ENCODE data around the gene LRRN2.

LRRN2 gene

DNA sequence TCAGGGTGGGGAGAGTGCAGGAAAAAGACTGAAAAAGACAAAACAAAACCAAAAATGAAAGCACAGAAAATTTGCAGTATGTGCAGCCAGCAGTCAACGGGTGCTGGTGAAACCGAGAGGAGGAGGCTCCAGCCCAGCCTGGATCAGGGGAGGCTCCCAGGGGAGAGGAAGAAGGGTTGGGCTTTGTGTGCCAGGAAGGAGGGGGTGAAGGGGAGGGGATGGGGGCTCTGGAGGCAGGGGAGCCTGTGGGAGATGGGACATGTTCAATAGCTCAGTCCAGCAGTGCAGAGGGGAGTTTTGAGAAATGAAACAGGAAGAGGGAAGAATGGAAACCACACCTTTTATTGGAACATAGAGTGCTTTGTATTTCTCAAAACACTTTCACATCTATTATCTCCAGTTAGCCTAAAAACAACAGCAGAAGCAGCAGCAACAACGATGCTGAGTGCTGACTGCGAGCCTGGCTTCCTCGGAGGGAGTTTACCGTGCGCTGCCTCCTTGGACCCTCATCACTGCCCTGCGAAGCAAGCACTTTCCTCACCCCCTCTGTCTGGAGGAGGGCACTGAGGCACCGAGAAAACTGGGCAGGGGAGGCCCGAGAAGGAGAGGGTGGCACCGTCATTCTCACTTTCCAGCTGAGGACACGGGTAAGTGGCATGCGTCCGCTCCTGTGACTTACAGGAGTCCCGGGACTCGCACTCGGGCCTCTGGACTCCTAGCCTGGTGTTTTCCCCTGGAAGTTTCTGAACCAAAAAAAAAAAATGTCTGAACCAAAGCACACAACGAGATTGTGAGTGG, 106.5 kb downstream of the LRRN2 start:
- Histone ChIP-seq H3K18ac (ENCODE audit: low read length) (peak overlapping the region; percentile 66), H3K4me3 (ENCODE audit: low read length in 2 of 2) (no peak overlapping the region), H3K4ac (ENCODE audit: low read length) (no peak overlapping the region), H3K79me1 (ENCODE audit: low read depth, low read length) (no peaks in the 10 kb centered on the region), H3K36me3 (replicated peaks in 1 of 2; ENCODE audit: control insufficient read depth in 2 of 2, insufficient read depth in 2 of 2, low read length in 2 of 2) (no peaks in the 10 kb centered on the region), H2BK15ac (ENCODE audit: low read length) (no peak overlapping the region), H4K91ac (ENCODE audit: low read depth, low read length, poor library complexity) (no peak overlapping the region), H2BK5ac (ENCODE audit: low read length) (no peak overlapping the region), H3K14ac (ENCODE audit: low read length) (no peak overlapping the region), H3K23ac (ENCODE audit: low read depth, low read length, poor library complexity) (no peak overlapping the region), H3K4me2 (ENCODE audit: insufficient read depth, low read length, poor library complexity, severe bottlenecking) (no peak overlapping the region), H2AFZ (ENCODE audit: low read length) (peak overlapping the region; percentile 78), H2AK5ac (ENCODE audit: low read depth, low read length) (no peak overlapping the region), H3K9me3 (replicated peaks in 1 of 2; ENCODE audit: control insufficient read depth in 2 of 2, insufficient read depth in 1 of 2, low read depth in 1 of 2, low read length in 2 of 2) (peaks cover 3% of the 10 kb centered on the region in 2 donors), H4K8ac (ENCODE audit: low read depth, low read length) (no peak overlapping the region), H3K27me3 (ENCODE audit: control insufficient read depth in 3 of 3, insufficient read depth in 3 of 3, low read depth in 1 of 3, low read length in 3 of 3) (no peaks in the 10 kb centered on the region), H2BK12ac (ENCODE audit: low read length) (no peak overlapping the region), H2BK120ac (ENCODE audit: low read depth, low read length) (no peak overlapping the region), H3K9ac (ENCODE audit: low read depth, low read length, poor library complexity) (no peak overlapping the region), H3K27ac (replicated peaks; ENCODE audit: low read length) (no peak overlapping the region), H3K4me1 (ENCODE audit: control insufficient read depth in 2 of 2, insufficient read depth in 1 of 2, low read depth in 1 of 2, low read length in 2 of 2) (peaks cover 18% of the 10 kb centered on the region in 2 donors)
- WGBS, 2 donors (ENCODE audit: extremely low coverage in 2 of 2, insufficient read length in 2 of 2, insufficient replicate concordance in 1 of 2) = no CpG with 5 or more reads among the region's 18 CpGs
- no peak for DNase-seq (ENCODE audit: low spot score)

- H3K4me3 ChIP-seq (ENCODE audit: low read length in 2 of 2) = no peak overlapping the region
- WGBS, 2 donors (ENCODE audit: extremely low coverage in 2 of 2, insufficient read length in 2 of 2, insufficient replicate concordance in 1 of 2) = no CpG with 5 or more reads among the region's 10 CpGs
- H2BK120ac ChIP-seq (ENCODE audit: low read depth, low read length) = no peak overlapping the region
- H2AK5ac ChIP-seq (ENCODE audit: low read depth, low read length) = no peak overlapping the region
- H3K23ac ChIP-seq (ENCODE audit: low read depth, low read length, poor library complexity) = no peak overlapping the region
- no peak overlapping the region for H2BK5ac ChIP-seq (ENCODE audit: low read length)
- H3K27ac ChIP-seq (replicated peaks; ENCODE audit: low read length) = no peak overlapping the region
- H2BK15ac ChIP-seq (ENCODE audit: low read length) = peak overlapping the region; percentile 62
- no peak overlapping the region for H3K4ac ChIP-seq (ENCODE audit: low read length)
- H3K4me2 ChIP-seq (ENCODE audit: insufficient read depth, low read length, poor library complexity, severe bottlenecking) = no peak overlapping the region
- no peaks in the 10 kb centered on the region for H3K36me3 ChIP-seq (replicated peaks in 1 of 2; ENCODE audit: control insufficient read depth in 2 of 2, insufficient read depth in 2 of 2, low read length in 2 of 2)
- H4K8ac ChIP-seq (ENCODE audit: low read depth, low read length) = no peak overlapping the region
- H3K9me3 ChIP-seq (replicated peaks in 1 of 2; ENCODE audit: control insufficient read depth in 2 of 2, insufficient read depth in 1 of 2, low read depth in 1 of 2, low read length in 2 of 2) = peaks cover 3% of the 10 kb centered on the region in 2 donors
- H3K9ac ChIP-seq (ENCODE audit: low read depth, low read length, poor library complexity) = no peak overlapping the region
- H2AFZ ChIP-seq (ENCODE audit: low read length) = no peak overlapping the region
- no peak overlapping the region for H3K14ac ChIP-seq (ENCODE audit: low read length)
- no peaks in the 10 kb centered on the region for H3K27me3 ChIP-seq (ENCODE audit: control insufficient read depth in 3 of 3, insufficient read depth in 3 of 3, low read depth in 1 of 3, low read length in 3 of 3)
- no peak overlapping the region for H2BK12ac ChIP-seq (ENCODE audit: low read length)
- peaks cover 18 to 21% of the 10 kb centered on the region in 2 donors for H3K4me1 ChIP-seq (ENCODE audit: control insufficient read depth in 2 of 2, insufficient read depth in 1 of 2, low read depth in 1 of 2, low read length in 2 of 2)
- DNase-seq (ENCODE audit: low spot score) = no peak
- H4K91ac ChIP-seq (ENCODE audit: low read depth, low read length, poor library complexity) = no peak overlapping the region
- H3K18ac ChIP-seq (ENCODE audit: low read length) = no peak overlapping the region
- H3K79me1 ChIP-seq (ENCODE audit: low read depth, low read length) = no peaks in the 10 kb centered on the region
Measured at GRCh38 chr1:204577794-204578478, 107.6 kb downstream of the LRRN2 start.

DNA sequence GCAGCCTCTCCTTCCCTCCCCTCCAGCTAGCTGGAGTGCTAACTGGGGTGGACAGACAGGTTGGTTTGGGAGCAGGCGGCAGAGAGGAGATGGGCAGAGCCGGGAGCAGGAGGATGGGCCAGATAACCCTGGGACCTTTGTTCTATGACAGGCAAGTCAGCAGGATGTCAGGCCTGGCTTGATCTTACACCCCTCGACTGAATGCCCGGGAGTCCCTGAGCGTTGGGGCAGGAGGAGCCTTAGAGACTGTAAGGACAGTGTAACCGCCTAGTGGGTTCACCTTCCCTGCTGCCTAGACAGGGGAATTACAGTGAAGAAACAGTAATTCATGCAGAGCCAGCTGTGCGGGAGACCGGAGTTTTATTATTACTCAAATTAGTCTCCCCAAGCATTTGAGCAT, 109.1 kb downstream of the LRRN2 start:
- Histone ChIP-seq H4K8ac (ENCODE audit: low read depth, low read length) (no peak overlapping the region), H3K14ac (ENCODE audit: low read length) (no peak overlapping the region), H3K9me3 (replicated peaks in 1 of 2; ENCODE audit: control insufficient read depth in 2 of 2, insufficient read depth in 1 of 2, low read depth in 1 of 2, low read length in 2 of 2) (peaks cover 3% of the 10 kb centered on the region in 2 donors), H3K27ac (replicated peaks; ENCODE audit: low read length) (no peak overlapping the region), H3K18ac (ENCODE audit: low read length) (peak overlapping the region; percentile 46), H3K4me2 (ENCODE audit: insufficient read depth, low read length, poor library complexity, severe bottlenecking) (no peak overlapping the region), H3K9ac (ENCODE audit: low read depth, low read length, poor library complexity) (no peak overlapping the region), H2BK5ac (ENCODE audit: low read length) (no peak overlapping the region), H2BK15ac (ENCODE audit: low read length) (no peak overlapping the region), H3K4ac (ENCODE audit: low read length) (no peak overlapping the region), H2BK120ac (ENCODE audit: low read depth, low read length) (no peak overlapping the region), H3K4me3 (ENCODE audit: low read length in 2 of 2) (no peak overlapping the region), H3K27me3 (ENCODE audit: control insufficient read depth in 3 of 3, insufficient read depth in 3 of 3, low read depth in 1 of 3, low read length in 3 of 3) (no peaks in the 10 kb centered on the region), H3K23ac (ENCODE audit: low read depth, low read length, poor library complexity) (no peak overlapping the region), H3K36me3 (replicated peaks in 1 of 2; ENCODE audit: control insufficient read depth in 2 of 2, insufficient read depth in 2 of 2, low read length in 2 of 2) (no peaks in the 10 kb centered on the region), H2AK5ac (ENCODE audit: low read depth, low read length) (no peak overlapping the region), H3K4me1 (ENCODE audit: control insufficient read depth in 2 of 2, insufficient read depth in 1 of 2, low read depth in 1 of 2, low read length in 2 of 2) (peaks cover 18 to 21% of the 10 kb centered on the region in 2 donors), H3K79me1 (ENCODE audit: low read depth, low read length) (no peaks in the 10 kb centered on the region), H4K91ac (ENCODE audit: low read depth, low read length, poor library complexity) (no peak overlapping the region), H2BK12ac (ENCODE audit: low read length) (no peak overlapping the region), H2AFZ (ENCODE audit: low read length) (peak overlapping the region; percentile 30)
- no peak for DNase-seq (ENCODE audit: low spot score)
- no CpG with 5 or more reads among the region's 8 CpGs for WGBS, 2 donors (ENCODE audit: extremely low coverage in 2 of 2, insufficient read length in 2 of 2, insufficient replicate concordance in 1 of 2)

Data from neuronal stem cell (in vitro differentiated cells).